NB4 (cell line): ENCODE data around the gene NDUFB2.

Source experiments
- DNase-seq: peaks from one replicate; pipeline ENCODE4 v3.0.0; 2010; ENCODE audit warnings: low read depth
- H3K4me3 ChIP-seq: one replicate; pipeline ENCODE4 v1.5.1; 2011; ENCODE audit warnings: mild to moderate bottlenecking, low read depth, low read length, moderate library complexity
- CTCF ChIP-seq: IDR thresholded peaks from one replicate; pipeline ENCODE4 v1.5.1; 2012; ENCODE audit warnings: low read depth, low read length
- MAX ChIP-seq: IDR thresholded peaks from 2 replicates; pipeline ENCODE4 v1.6.1; 2011; ENCODE audit warnings: low read depth, low read length
- MYC ChIP-seq: IDR thresholded peaks from 2 replicates; pipeline ENCODE4 v1.6.1; 2011; ENCODE audit warnings: low read depth, low read length
- POLR2A ChIP-seq: IDR thresholded peaks from 2 replicates; pipeline ENCODE4 v1.6.1; 2011; ENCODE audit warnings: mild to moderate bottlenecking; ENCODE audit not compliant: insufficient read length; ENCODE audit errors: extremely low read depth

Gene NDUFB2

GRCh38 chr7:140684066-140684950 is 12.2 kb upstream of the NDUFB2 start:
- no peak for TF ChIP-seq MYC
- no peak for TF ChIP-seq MAX
- no peak for TF ChIP-seq POLR2A
- no peak for TF ChIP-seq CTCF
- no peak for DNase-seq
- no peak overlapping the region for H3K4me3 ChIP-seq

GRCh38 chr7:140685407-140686087 is 11.0 kb upstream of the NDUFB2 start:
- H3K4me3 ChIP-seq, result no peak overlapping the region
- TF ChIP-seq MAX, result no peak
- TF ChIP-seq POLR2A, result no peak
- no peak for TF ChIP-seq MYC
- TF ChIP-seq CTCF, result no peak
- DNase-seq, result no peak

GRCh38 chr7:140686921-140687320 is 9.6 kb upstream of the NDUFB2 start:
- H3K4me3 ChIP-seq, result no peak overlapping the region
- TF ChIP-seq MYC (no peak), MAX (no peak), POLR2A (no peak), CTCF (no peak)
- DNase-seq, result no peak

GRCh38 chr7:140688341-140688740 is 8.2 kb upstream of the NDUFB2 start:
- no peak for DNase-seq
- H3K4me3 ChIP-seq, result no peak overlapping the region
- no peak for TF ChIP-seq MYC
- no peak for TF ChIP-seq CTCF
- no peak for TF ChIP-seq MAX
- no peak for TF ChIP-seq POLR2A

- H3K4me3 ChIP-seq, result no peak overlapping the region
- TF ChIP-seq MYC (no peak), POLR2A (no peak), MAX (no peak), CTCF (no peak)
- DNase-seq, result no peak
Measured at GRCh38 chr7:140689199-140690152, 7.0 kb upstream of the NDUFB2 start.
